ENCODE data around the gene ZNF280D. TPM values are rescaled to one million over a fixed set of nuclear protein-coding genes. Genes with fewer than 3 reads are reported as not detected.

The ZNF280D gene, protein sequence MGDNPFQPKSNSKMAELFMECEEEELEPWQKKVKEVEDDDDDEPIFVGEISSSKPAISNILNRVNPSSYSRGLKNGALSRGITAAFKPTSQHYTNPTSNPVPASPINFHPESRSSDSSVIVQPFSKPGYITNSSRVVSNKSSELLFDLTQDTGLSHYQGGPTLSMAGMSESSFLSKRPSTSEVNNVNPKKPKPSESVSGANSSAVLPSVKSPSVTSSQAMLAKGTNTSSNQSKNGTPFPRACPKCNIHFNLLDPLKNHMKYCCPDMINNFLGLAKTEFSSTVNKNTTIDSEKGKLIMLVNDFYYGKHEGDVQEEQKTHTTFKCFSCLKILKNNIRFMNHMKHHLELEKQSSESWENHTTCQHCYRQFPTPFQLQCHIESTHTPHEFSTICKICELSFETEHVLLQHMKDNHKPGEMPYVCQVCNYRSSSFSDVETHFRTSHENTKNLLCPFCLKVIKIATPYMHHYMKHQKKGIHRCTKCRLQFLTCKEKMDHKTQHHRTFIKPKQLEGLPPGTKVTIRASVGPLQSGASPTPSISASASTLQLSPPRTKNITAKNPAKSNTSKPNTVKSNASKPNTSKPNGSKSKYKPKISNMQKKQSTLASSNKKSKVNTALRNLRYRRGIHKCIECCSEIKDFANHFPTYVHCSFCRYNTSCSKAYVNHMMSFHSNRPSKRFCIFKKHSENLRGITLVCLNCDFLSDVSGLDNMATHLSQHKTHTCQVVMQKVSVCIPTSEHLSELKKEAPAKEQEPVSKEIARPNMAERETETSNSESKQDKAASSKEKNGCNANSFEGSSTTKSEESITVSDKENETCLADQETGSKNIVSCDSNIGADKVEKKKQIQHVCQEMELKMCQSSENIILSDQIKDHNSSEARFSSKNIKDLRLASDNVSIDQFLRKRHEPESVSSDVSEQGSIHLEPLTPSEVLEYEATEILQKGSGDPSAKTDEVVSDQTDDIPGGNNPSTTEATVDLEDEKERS
- polyA plus RNA-seq (2011; rRNA removed) (18.0 and 21.8 TPM in 2 replicates), polyA plus RNA-seq (2017; fragmentation: RNase III; extraction: RNeasy Plus Mini Kit Qiagen cat#74134 plus additional on column Dnase treatment) (12.8 to 13.4 TPM (median 13.3 TPM) in 3 replicates), polyA minus RNA-seq (2011; rRNA and poly(A)+ RNA removed) (11.0 and 12.4 TPM in 2 replicates)
- 4.8 TPM in 2 replicates for polyA plus RNA-seq (2012; cell fraction: cytosol; rRNA removed)
- 3.9 and 5.8 TPM in 2 replicates for polyA plus RNA-seq (2012; cell fraction: nucleus; rRNA removed)

- H3K9me3 ChIP-seq: peaks cover 9% of the 10 kb centered on the region; the same call in 1 of the 3 replicates
- TF ChIP-seq ZSCAN20 (CRISPR knock-in tag; IDR thresholded peaks at IDR 0.05): peak; percentile 94
- TF ChIP-seq RFX5 (IDR thresholded peaks at IDR 0.05): no peak
- TF ChIP-seq TFCP2L1 (CRISPR knock-in tag; IDR thresholded peaks at IDR 0.05): 0 out of 2 replicates have a peak, but pooled peaks have one; percentile 23
- TF ChIP-seq TP53 (CRISPR knock-in tag; IDR thresholded peaks at IDR 0.05): peak; percentile 97
- TF ChIP-seq, protein P1, sequence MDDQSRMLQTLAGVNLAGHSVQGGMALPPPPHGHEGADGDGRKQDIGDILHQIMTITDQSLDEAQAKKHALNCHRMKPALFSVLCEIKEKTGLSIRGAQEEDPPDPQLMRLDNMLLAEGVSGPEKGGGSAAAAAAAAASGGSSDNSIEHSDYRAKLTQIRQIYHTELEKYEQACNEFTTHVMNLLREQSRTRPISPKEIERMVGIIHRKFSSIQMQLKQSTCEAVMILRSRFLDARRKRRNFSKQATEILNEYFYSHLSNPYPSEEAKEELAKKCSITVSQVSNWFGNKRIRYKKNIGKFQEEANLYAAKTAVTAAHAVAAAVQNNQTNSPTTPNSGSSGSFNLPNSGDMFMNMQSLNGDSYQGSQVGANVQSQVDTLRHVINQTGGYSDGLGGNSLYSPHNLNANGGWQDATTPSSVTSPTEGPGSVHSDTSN (IDR thresholded peaks at IDR 0.05): no peak
- TF ChIP-seq MYC (IDR thresholded peaks at IDR 0.05; ENCODE audit: borderline replicate concordance, low read length): peak; percentile 92
- TF ChIP-seq HDAC2 (IDR thresholded peaks at IDR 0.05): peak; percentile 80
- TF ChIP-seq CBX2 (IDR thresholded peaks at IDR 0.05; ENCODE audit: borderline replicate concordance, low read depth): no peak
- peak; percentile 99 for TF ChIP-seq RNF2 (IDR thresholded peaks at IDR 0.05; ENCODE audit: borderline replicate concordance, low read depth)
- TF ChIP-seq EHMT2 (IDR thresholded peaks at IDR 0.05; ENCODE audit: low read depth): no peak
- TF ChIP-seq HOXB13 (CRISPR knock-in tag; IDR thresholded peaks at IDR 0.05; ENCODE audit: low read depth): peak; percentile 99
- 0 out of 2 replicates have a peak, but pooled peaks have one; percentile 21 for TF ChIP-seq GATA3 (IDR thresholded peaks at IDR 0.05; ENCODE audit: borderline replicate concordance)
- peak; percentile 100 for TF ChIP-seq MAX (IDR thresholded peaks at IDR 0.05)
- TF ChIP-seq FOXS1 (CRISPR knock-in tag; IDR thresholded peaks at IDR 0.05): peak; percentile 92
- peak; percentile 46; the same call in 1 of the 2 replicates for TF ChIP-seq PHF8 (IDR thresholded peaks at IDR 0.05; ENCODE audit: borderline replicate concordance, low read depth)
- TF ChIP-seq EHF (CRISPR knock-in tag; IDR thresholded peaks at IDR 0.05): peak; percentile 97
- peak; percentile 99 for TF ChIP-seq HOXB5 (CRISPR knock-in tag; IDR thresholded peaks at IDR 0.05)
- TF ChIP-seq CHD4 (IDR thresholded peaks at IDR 0.05; ENCODE audit: borderline replicate concordance): no peak
- TF ChIP-seq CHD2 (IDR thresholded peaks at IDR 0.05; ENCODE audit: low read length, partially characterized antibody): no peak
- peak; percentile 99 for TF ChIP-seq ATOH8 (CRISPR knock-in tag; IDR thresholded peaks at IDR 0.05; ENCODE audit: low read depth)
- peak; percentile 90 for TF ChIP-seq NPAS2 (CRISPR knock-in tag; IDR thresholded peaks at IDR 0.05; ENCODE audit: borderline replicate concordance)
- no peak for TF ChIP-seq FOSL2 (IDR thresholded peaks at IDR 0.05)
- peak; percentile 51; the same call in 1 of the 2 replicates for TF ChIP-seq FOSL2 (CRISPR knock-in tag; IDR thresholded peaks at IDR 0.05)
- no peak for TF ChIP-seq ZFP36 (IDR thresholded peaks at IDR 0.05; ENCODE audit: borderline replicate concordance, partially characterized antibody)
- TF ChIP-seq NR3C1 (IDR thresholded peaks at IDR 0.05): no peak
- peak; percentile 65; the same call in 1 of the 2 replicates for TF ChIP-seq BHLHE40 (IDR thresholded peaks at IDR 0.05; ENCODE audit: low read depth, low read length)
- TF ChIP-seq, protein P2, sequence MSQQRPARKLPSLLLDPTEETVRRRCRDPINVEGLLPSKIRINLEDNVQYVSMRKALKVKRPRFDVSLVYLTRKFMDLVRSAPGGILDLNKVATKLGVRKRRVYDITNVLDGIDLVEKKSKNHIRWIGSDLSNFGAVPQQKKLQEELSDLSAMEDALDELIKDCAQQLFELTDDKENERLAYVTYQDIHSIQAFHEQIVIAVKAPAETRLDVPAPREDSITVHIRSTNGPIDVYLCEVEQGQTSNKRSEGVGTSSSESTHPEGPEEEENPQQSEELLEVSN (IDR thresholded peaks at IDR 0.05; ENCODE audit: borderline replicate concordance, low read depth): peak; percentile 100
- TF ChIP-seq BCL3 (IDR thresholded peaks at IDR 0.05): peak; percentile 73; the same call in 1 of the 3 replicates
- no peak for TF ChIP-seq MAFK (IDR thresholded peaks at IDR 0.05; ENCODE audit: partially characterized antibody)
- TF ChIP-seq JUN (IDR thresholded peaks at IDR 0.05): peak; percentile 74 to 99; a peak in 4 of 5 replicates
- peak; percentile 46; the same call in 1 of the 2 replicates for TF ChIP-seq MAZ (IDR thresholded peaks at IDR 0.05; ENCODE audit: borderline replicate concordance, low read depth, low read length)
- TF ChIP-seq HEYL (CRISPR knock-in tag; IDR thresholded peaks at IDR 0.05): peak; percentile 96
Observed at GRCh38 chr15:56733136-56734012, at the start of gene ZNF280D. Gene ZNF280D (minus strand): TSS chr15:56733509. CDS start chr15:56707109, 26,400 bp downstream.

More at GRCh38 chr15:56733136-56734012, at the start of gene ZNF280D:
- ATAC-seq: peak; percentile 95 to 97
- no peak for FAIRE-seq
- ChIA-PET POLR2A (interaction anchor here (0.6 to 1.7 kb wide), 28 partner anchors 9 to 507 kb away, joined by 3 to 17 read pairs (median 4); partner anchors contain the start of gene TCF12), CTCF (interaction anchor here (0.9 to 2.3 kb wide), 3 partner anchors 13 to 89 kb away, joined by 3 to 6 read pairs (median 3); no protein-coding TSS in a partner anchor)
- peak; percentile 85 to 95 for DNase-seq (ENCODE audit: low read depth in 1 of 2, low spot score in 1 of 2)
- 15% methylated on average over 43 of the region's 101 CpGs for WGBS (ENCODE audit: missing lambda C conversion rate)
- Histone ChIP-seq H3K4me1 (peaks cover 23% of the 10 kb centered on the region), H3K4me3 (peak within 1 kb of the TSS; percentile 55), H3K27ac (peak within 1 kb of the TSS; percentile 93 to 98), H3K4me2 (peak within 1 kb of the TSS; percentile 89)
